PC-9 (cell line): ENCODE data around the gene ARRB1.

Experiments
- EZH2 ChIP-seq: fragments of 200-600 bp; sonication (generic); IDR thresholded peaks from 2 replicates; pipeline ENCODE4 v1.8.0; 2017; ENCODE audit warnings: antibody characterized with exemption, low read depth
- TF ChIP-seq, protein P1 (sequence below): fragments of 200-600 bp; sonication (generic); conservative IDR thresholded peaks from 2 replicates; pipeline ENCODE4 v1.6.1; 2017; ENCODE audit warnings: mixed run types, antibody characterized with exemption, mild to moderate bottlenecking, moderate library complexity

DNA sequence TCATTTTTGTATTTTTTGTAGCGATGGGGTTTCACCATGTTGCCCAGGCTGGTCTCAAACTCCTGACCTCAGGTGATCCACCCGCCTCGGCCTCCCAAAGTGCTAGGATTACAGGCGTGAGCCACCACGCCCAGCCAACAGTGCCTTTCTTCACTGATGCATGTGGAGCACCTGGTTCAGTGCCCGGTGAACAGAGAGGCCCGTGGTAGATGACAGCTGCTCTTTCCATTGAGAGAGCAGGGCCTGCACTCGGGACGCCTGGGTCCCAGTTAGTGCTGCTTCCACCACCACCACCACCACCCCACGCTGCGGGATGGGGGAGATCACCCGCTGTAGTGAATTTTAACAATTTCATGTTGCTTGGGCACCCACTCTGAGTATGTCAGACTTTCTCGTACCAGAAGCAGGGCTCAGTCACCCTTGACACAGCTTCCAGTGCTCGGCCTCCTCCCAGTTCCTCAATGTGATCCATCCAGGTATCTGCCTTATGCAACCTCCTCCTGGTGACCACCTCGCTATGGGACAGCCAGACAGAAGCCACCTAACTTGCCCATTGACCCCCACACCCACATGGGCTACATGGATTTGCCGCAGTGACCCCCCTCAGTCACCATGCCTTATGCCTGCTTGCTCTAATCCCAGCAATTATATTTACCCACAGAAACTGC, 36.6 kb downstream of the ARRB1 start:
- TF ChIP-seq, protein P1, sequence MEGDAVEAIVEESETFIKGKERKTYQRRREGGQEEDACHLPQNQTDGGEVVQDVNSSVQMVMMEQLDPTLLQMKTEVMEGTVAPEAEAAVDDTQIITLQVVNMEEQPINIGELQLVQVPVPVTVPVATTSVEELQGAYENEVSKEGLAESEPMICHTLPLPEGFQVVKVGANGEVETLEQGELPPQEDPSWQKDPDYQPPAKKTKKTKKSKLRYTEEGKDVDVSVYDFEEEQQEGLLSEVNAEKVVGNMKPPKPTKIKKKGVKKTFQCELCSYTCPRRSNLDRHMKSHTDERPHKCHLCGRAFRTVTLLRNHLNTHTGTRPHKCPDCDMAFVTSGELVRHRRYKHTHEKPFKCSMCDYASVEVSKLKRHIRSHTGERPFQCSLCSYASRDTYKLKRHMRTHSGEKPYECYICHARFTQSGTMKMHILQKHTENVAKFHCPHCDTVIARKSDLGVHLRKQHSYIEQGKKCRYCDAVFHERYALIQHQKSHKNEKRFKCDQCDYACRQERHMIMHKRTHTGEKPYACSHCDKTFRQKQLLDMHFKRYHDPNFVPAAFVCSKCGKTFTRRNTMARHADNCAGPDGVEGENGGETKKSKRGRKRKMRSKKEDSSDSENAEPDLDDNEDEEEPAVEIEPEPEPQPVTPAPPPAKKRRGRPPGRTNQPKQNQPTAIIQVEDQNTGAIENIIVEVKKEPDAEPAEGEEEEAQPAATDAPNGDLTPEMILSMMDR = no peak
- no peak for TF ChIP-seq EZH2
